SW 1271 (cell line): ENCODE measurements around the gene MRPL21.

ENCODE experiments used
- DNase-seq, 2 experiments: peaks; one replicate each; lab custom pipeline; 2025; lab: John Stamatoyannopoulos, UW

The MRPL21 gene

DNA sequence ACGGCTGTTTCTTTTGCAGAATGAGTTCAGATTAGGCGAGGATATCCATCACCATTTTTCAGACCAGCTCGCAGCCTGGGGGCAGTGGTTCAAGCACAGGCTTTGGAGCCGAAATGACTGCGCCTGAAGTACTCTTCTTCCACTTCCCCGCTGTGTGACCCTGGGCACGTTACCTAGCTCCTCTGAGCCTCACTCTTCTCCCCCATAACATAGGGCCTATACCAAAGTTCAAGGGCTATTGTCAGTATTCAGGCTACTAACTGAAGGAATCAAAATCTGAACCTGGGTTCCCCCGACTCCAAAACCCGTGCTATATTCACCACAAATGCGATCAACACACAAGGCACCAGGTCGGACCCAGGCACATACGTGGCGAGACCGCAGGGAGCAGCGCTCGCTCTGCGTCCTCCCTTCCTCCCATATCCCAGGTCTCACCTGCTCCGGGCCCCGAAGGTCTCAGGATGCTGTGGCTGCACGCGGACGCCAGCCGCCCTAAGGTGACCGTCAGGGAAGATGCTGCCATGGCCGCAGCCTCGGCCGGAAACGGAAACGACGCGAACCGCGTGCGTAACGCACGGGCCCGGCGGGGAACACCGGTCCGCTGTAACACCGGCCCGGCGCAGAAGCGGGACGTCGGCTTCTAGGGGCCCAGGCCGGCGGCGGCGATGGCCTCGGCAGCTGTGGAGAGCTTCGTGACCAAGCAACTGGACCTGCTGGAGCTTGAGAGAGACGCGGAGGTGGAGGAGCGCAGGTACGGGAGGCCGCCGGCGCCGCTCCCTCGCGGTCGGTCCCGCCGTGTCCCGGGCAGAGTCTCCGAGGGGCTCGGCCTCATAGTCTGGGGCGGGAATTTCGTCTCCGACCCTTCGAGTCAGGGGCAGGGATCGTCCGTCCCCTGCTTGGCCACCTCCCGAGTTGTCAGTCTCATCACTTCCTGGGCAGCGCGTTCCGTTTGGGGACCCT, at the start of gene MRPL21, which contains the start of gene IGHMBP2:
Gene MRPL21, minus strand, starts transcription at position 545 of the 960 bp plus-strand sequence. Its CDS starts 22 bp downstream, at position 523.
Gene IGHMBP2, plus strand, starts transcription at position 604 of the 960 bp plus-strand sequence. Its CDS starts 62 bp downstream, at position 666.
- DNase-seq = peak; percentile 53 to 81

DNA sequence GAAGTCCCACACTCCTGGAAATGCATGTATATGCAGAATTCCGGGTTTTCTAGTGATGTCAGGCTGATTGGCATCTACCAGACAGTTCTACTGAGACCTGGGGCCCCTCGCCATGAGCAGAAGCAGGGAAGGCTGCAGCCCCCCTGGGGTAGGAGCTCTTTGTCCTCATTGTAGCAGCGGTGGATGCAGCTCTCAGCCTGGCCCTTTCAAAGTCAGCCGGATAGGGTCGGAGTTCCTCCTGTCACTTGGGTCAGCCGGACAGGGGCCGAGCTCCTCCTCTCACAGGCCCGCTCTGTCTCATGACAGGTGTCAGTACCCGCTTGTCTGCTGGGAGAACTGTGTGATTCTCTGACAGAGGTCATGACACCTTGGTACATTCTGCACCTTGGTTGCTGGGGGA, 47.1 kb upstream of the MRPL21 start:
- DNase-seq = no peak

- peak in 1 of 2 experiments; percentile 57 for DNase-seq
Observed at GRCh38 chr11:68950270-68950669, 46.6 kb upstream of the MRPL21 start.

- DNase-seq = no peak
Observed at GRCh38 chr11:68948935-68949334, 45.3 kb upstream of the MRPL21 start.

- no peak for DNase-seq
Observed at GRCh38 chr11:68948496-68948895, 44.9 kb upstream of the MRPL21 start.

- DNase-seq = no peak
Observed at GRCh38 chr11:68947151-68947550, 43.5 kb upstream of the MRPL21 start.

DNA sequence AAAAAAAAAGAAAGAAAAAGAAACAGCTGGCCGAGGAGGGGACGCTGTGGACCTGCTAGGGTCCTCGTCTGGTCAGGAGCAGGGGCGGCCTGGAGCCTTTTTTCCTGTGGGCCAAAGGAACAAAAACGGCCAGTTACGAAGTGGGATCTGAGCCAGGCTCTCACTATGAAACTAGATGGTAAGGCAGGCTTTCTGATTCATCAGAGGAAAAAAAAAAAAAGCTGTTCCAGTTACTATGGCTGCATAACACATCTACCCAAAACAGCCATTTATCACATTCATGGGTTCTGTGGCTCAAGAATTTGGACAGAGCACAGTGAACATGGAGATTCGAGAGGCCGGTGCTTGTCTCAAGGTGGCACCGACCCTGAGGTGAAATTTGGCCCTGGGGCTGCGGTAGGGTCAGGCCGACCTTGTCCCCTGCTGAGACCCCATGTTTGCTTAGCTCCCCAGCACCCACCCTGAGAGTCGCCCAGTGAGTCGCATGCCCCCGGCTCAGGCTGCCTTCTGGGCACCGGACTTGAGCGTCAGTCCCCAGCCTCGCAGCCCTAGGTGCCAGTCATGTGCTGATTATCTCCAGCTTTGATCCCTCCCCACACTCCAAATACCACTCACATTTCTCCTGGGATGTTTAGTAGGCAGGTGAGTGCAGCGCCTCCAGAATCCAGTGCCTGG, 42.9 kb upstream of the MRPL21 start:
- no peak for DNase-seq

DNA sequence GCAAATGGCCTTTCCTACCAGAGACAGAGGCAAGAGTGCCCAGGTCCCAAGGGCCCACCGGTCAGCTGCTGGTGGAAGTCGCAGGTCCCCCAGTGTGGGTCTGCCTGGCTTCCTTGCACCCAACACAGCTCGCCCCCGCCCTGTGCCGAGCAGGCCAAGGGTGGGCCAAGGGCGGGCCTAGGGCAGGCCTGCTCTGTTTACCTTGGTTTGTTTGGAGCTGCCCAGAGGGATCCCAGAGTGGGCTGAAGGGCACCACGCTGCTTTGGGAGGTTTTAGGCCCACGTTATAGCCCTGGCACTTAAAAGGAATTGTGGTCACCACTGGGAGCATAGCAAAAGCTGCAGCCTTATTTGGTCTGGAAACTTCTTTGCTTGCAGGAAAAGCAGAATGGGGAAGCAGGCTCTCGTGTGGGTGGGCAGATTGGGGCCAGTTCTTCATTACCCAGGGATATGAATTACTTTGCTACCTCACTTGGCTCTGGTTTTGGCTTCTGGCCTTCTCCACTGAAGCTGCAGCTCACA, 39.2 kb upstream of the MRPL21 start:
- no peak for DNase-seq

DNA sequence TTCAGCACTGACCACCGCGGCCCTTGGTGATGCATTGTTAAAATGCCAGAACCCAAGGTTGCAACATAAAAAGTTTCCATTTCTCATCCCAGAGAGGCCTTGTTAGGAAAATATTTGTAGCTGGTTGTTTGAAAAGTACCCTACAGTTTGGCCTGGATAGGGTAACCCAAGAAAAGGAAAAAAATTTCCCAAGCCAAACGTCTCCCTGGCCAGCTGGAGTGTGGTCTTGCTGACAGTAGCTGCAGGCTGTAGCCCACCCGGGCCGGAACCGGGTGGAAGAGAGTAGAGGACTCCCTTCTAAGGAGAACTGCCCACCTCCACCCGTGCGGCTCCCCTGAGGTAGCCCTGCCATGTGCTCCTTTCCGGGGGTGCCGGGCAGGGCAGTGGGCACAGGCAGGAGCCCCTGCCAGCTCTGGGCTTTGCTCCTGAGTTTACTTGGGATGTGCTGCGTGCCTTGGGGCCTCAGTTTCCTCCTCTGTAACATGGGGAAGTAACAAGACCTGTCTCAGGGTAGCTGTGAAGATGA, 38.5 kb upstream of the MRPL21 start:
- DNase-seq = no peak

- DNase-seq = no peak
Observed at GRCh38 chr11:68941324-68942094, 37.9 kb upstream of the MRPL21 start.

DNA sequence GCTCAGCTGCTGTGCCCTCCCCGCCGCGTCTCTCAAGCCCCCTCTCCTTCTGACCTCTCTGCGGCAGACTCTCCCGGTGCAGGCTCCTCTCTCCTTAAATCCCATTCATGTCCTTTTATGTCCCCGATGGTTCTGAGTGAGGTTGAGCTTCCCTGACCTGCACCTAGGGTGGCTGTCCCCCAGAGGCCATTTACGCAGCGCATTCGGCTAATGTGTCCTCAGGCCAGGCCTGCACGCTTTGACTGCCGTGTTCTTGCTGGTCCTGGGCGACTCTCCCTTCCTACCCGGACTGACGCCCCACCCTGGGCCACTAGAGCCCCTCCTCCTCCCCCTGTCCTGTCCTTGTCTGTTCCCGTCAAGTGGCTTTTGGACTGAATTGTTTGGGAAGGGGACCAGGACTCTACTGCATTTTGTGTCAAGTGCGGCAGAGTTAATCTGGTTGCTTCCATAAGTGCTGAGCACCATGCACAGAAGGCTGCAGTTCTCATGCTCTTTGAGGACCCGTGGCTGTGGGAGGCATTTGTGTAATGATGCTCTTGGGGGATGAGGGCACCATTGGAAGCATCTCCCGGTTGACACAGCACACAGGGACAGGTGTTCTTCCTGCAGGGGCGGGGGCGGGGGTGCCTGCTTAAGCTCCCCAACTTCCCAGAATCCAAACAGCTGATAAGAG, 37.2 kb upstream of the MRPL21 start:
- DNase-seq = no peak

GRCh38 chr11:68939583-68940555, 36.2 kb upstream of the MRPL21 start:
- DNase-seq = no peak

DNA sequence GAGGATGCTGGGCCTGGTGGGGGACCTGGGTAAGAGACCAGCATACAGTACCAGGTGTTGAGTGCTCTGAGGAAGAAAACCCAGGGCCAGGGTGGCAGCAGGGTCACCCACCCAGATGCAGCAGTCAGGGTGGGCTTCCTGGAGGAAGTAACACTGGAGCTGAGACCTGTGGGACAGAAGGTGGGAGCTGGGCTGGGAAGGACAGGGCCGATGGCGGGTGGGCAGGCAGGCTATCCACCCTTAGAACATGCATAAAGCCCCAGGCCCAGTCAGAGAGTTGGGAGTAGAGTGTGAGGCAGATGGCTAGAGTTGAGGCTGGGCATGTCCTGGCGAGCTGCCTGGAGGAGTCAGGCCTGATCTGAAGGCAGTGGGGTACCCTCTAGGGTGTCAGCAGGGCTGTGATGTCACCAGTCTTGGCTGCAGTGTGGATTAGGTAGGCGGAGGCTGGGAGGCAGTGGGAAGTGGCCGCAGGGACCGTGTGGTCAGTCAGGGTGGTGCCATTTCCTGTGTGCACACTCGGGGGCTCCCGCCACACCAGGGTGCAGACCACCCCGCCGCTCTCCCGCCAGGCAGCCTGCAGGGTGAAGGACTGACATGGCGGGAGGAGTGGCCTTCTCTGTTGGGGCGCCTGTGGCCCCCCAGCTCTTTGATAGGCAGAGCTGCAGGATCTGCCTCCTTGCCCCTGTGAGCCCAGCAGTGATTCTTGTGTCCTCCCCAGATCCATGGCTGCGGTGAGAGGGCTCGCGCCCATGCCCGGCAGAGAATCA, 35.4 kb upstream of the MRPL21 start:
- no peak for DNase-seq

- no peak for DNase-seq
Observed at GRCh38 chr11:68938088-68938487, 34.5 kb upstream of the MRPL21 start.

- DNase-seq = no peak
Observed at GRCh38 chr11:68936676-68937620, 33.3 kb upstream of the MRPL21 start.

- DNase-seq = no peak
Observed at GRCh38 chr11:68936358-68936636, 32.7 kb upstream of the MRPL21 start.

DNA sequence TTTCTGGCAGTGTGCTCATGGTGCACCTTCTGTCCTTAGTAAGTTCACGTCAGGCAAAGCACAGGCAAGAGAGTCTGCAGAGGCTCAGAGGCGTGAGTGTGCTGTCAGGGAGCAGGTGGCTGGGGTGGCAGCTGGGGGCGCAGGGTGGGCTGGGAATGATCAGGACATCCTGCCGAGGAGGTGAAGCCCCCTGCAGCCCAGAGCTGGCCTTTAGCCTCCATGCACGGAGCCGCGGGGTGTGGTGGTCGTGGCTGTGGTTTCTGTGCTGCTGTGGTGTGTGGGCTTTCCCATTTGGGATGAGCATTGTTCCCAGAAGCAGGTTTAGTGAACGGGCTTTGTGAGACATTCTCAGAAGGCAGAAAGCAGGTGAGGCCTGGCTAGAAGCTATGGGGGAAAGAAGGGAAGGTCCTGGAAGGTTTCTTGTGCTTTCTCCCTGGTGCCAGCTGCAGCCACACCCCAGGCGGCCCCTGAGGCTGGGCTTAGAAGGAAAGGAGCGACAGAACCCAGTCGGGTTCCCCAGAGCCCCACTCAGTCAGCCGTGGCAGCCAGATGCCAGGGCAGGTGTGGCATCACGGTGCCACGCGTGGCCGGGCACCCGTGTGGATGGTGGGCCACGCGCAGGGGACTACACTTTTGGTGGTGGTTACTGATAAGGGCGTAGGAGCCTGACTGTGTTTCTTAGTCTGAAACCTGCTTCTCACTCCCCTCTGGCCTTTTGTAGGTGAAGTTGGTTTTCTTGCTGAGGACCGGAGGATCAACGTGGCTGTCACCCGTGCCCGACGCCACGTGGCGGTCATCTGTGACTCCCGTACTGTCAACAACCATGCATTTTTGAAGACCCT, 32.1 kb upstream of the MRPL21 start:
- no peak for DNase-seq
